MM.1S (cell line): ENCODE measurements around the gene HCFC2.

Source experiments
- EZH2 ChIP-seq: fragments of 300-600 bp; sonication (generic); optimal IDR thresholded peaks from 2 replicates; pipeline ENCODE3; 2017; ENCODE audit warnings: low read depth, mild to moderate bottlenecking, antibody characterized with exemption, low read length, mixed read lengths
- EZH2phosphoT487 ChIP-seq: fragments of 300-600 bp; sonication (generic); IDR thresholded peaks from 2 replicates; pipeline ENCODE4 v1.6.1; 2018; ENCODE audit warnings: antibody characterized with exemption, low read length
- TF ChIP-seq, protein P1 (sequence below): fragments of 300-600 bp; sonication (generic); IDR thresholded peaks from 2 replicates; pipeline ENCODE4 v1.5.1; 2016; ENCODE audit warnings: antibody characterized with exemption, low read length, mixed read lengths

GRCh38 chr12:104154286-104154685 lies 90.0 kb downstream of the HCFC2 start:
- TF ChIP-seq, protein P1, sequence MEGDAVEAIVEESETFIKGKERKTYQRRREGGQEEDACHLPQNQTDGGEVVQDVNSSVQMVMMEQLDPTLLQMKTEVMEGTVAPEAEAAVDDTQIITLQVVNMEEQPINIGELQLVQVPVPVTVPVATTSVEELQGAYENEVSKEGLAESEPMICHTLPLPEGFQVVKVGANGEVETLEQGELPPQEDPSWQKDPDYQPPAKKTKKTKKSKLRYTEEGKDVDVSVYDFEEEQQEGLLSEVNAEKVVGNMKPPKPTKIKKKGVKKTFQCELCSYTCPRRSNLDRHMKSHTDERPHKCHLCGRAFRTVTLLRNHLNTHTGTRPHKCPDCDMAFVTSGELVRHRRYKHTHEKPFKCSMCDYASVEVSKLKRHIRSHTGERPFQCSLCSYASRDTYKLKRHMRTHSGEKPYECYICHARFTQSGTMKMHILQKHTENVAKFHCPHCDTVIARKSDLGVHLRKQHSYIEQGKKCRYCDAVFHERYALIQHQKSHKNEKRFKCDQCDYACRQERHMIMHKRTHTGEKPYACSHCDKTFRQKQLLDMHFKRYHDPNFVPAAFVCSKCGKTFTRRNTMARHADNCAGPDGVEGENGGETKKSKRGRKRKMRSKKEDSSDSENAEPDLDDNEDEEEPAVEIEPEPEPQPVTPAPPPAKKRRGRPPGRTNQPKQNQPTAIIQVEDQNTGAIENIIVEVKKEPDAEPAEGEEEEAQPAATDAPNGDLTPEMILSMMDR: no peak
- TF ChIP-seq EZH2phosphoT487: no peak
- no peak for TF ChIP-seq EZH2
